ENCODE data around the gene UBE2G1.

Gene UBE2G1

DNA sequence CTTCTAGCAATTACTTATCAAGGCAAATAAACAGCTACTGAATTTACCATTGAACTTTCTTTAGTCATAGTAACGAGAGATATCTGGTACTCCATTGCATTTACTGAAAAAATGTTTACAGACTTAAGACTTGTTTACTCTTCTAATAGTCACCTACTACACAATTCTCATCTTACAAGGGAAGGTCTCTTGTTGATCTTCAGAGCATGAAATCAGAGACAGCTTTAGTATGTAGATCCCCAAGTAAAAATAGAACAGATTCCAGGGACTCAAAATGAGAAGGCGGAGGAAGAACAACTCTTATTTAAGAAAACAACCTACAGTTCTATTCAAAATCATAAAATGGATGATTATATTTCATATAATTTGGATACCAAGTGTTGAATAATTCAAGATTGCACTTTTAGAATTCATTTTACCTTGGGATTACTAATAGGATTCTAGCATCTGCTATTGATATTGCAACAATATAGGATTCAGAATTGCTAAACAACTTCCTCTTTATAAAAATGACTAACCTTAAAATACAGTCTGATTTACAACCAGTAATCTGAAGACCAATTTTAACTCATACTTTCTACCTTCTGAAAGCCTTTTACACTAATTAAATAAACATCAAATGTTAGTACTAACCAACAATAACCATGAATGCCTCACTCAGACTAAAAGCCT is 20.8 kb downstream of the UBE2G1 start:
- H3K4me3 ChIP-seq (replicated peaks in 1 of 2; ENCODE audit: low read depth in 2 of 2, low read length in 2 of 2): no peak overlapping the region
- TF ChIP-seq, protein P1, sequence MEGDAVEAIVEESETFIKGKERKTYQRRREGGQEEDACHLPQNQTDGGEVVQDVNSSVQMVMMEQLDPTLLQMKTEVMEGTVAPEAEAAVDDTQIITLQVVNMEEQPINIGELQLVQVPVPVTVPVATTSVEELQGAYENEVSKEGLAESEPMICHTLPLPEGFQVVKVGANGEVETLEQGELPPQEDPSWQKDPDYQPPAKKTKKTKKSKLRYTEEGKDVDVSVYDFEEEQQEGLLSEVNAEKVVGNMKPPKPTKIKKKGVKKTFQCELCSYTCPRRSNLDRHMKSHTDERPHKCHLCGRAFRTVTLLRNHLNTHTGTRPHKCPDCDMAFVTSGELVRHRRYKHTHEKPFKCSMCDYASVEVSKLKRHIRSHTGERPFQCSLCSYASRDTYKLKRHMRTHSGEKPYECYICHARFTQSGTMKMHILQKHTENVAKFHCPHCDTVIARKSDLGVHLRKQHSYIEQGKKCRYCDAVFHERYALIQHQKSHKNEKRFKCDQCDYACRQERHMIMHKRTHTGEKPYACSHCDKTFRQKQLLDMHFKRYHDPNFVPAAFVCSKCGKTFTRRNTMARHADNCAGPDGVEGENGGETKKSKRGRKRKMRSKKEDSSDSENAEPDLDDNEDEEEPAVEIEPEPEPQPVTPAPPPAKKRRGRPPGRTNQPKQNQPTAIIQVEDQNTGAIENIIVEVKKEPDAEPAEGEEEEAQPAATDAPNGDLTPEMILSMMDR (IDR thresholded peaks at IDR 0.05; ENCODE audit: low read depth, low read length): no peak
- no peak for DNase-seq (ENCODE audit: low read depth in 2 of 2)

GRCh38 chr17:4344926-4345325 is 21.5 kb downstream of the UBE2G1 start:
- DNase-seq (ENCODE audit: low read depth in 2 of 2): no peak
- H3K4me3 ChIP-seq (replicated peaks in 1 of 2; ENCODE audit: low read depth in 2 of 2, low read length in 2 of 2): no peak overlapping the region
- TF ChIP-seq, protein P1 (IDR thresholded peaks at IDR 0.05; ENCODE audit: low read depth, low read length): no peak

DNA sequence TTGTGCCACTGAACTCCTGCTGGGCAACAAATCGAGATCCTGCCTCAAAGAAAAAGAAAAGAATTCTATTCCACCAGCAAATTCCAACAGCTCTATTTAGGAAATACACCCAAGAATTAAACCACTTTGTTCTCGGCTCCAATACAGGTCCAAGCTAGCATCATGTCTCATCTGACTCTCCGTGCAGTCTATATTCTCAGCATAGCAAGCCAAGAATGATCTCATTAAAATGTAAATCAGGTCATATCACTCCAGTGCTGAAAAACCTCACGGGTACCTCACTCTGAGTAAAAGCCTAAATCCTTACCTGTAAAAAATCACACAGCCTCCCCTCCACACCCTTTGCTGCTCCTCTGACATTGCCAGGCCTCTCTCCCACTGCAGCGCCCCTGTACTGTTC is 23.9 kb downstream of the UBE2G1 start:
- TF ChIP-seq, protein P1 (IDR thresholded peaks at IDR 0.05; ENCODE audit: low read depth, low read length): no peak
- DNase-seq (ENCODE audit: low read depth in 2 of 2): no peak
- no peak overlapping the region for H3K4me3 ChIP-seq (replicated peaks in 1 of 2; ENCODE audit: low read depth in 2 of 2, low read length in 2 of 2)

GRCh38 chr17:4341616-4341977 is 24.9 kb downstream of the UBE2G1 start:
- no peak for DNase-seq (ENCODE audit: low read depth in 2 of 2)
- TF ChIP-seq, protein P1 (IDR thresholded peaks at IDR 0.05; ENCODE audit: low read depth, low read length): no peak
- H3K4me3 ChIP-seq (replicated peaks in 1 of 2; ENCODE audit: low read depth in 2 of 2, low read length in 2 of 2): no peak overlapping the region

GRCh38 chr17:4340914-4341615 is 25.4 kb downstream of the UBE2G1 start:
- peak in 1 of 2 donors; percentile 28 for DNase-seq (ENCODE audit: low read depth in 2 of 2)
- TF ChIP-seq, protein P1 (IDR thresholded peaks at IDR 0.05; ENCODE audit: low read depth, low read length): no peak
- H3K4me3 ChIP-seq (replicated peaks in 1 of 2; ENCODE audit: low read depth in 2 of 2, low read length in 2 of 2): no peak overlapping the region

GRCh38 chr17:4334776-4335584 is 31.5 kb downstream of the UBE2G1 start:
- DNase-seq (ENCODE audit: low read depth in 2 of 2): no peak
- TF ChIP-seq, protein P1 (IDR thresholded peaks at IDR 0.05; ENCODE audit: low read depth, low read length): no peak
- H3K4me3 ChIP-seq (replicated peaks in 1 of 2; ENCODE audit: low read depth in 2 of 2, low read length in 2 of 2): no peak overlapping the region
